Nephron progenitor cell (in vitro differentiated cells): ENCODE measurements around the gene PRDM2.
A peak's percentile ranks its signal among the peaks of the same experiment; 100 is the strongest.

Experiments used
- DNase-seq: peaks from one replicate; pipeline ENCODE4 v3.0.0; 2021
- H3K27ac Mint-ChIP-seq: 2 replicates; pipeline ENCODE4 v1.8.0; 2021; ENCODE audit warnings: mild to moderate bottlenecking, moderate library complexity, mixed read lengths
- H3K27me3 Mint-ChIP-seq: 2 replicates; pipeline ENCODE4 v1.8.0; 2021; ENCODE audit warnings: mild to moderate bottlenecking, low read depth, mixed read lengths; ENCODE audit not compliant: poor library complexity
- H3K36me3 Mint-ChIP-seq: 2 replicates; pipeline ENCODE4 v1.8.0; 2021; ENCODE audit warnings: low read depth, mixed read lengths
- H3K4me1 Mint-ChIP-seq: 2 replicates; pipeline ENCODE4 v1.8.0; 2021; ENCODE audit warnings: mixed read lengths
- H3K4me3 Mint-ChIP-seq: 2 replicates; pipeline ENCODE4 v1.8.0; 2021; ENCODE audit warnings: mild to moderate bottlenecking, moderate library complexity, mixed read lengths
- H3K9me3 Mint-ChIP-seq: 2 replicates; pipeline ENCODE4 v1.8.0; 2021; ENCODE audit warnings: mild to moderate bottlenecking, moderate library complexity, mixed read lengths
- CTCF ChIP-seq: fragments of 200-600 bp; sonication (generic); IDR thresholded peaks from 2 replicates; pipeline ENCODE4 v1.5.0; 2021; ENCODE audit warnings: antibody characterized with exemption

Gene PRDM2

GRCh38 chr1:13764588-13765332, 64.8 kb downstream of the PRDM2 start:
- peak; percentile 26 for DNase-seq
- Mint-ChIP-seq H3K36me3 (peaks cover 26% of the 10 kb centered on the region), H3K4me1 (peaks cover 58% of the 10 kb centered on the region), H3K27me3 (peaks cover 10% of the 10 kb centered on the region), H3K27ac (no peak overlapping the region), H3K9me3 (no peaks in the 10 kb centered on the region), H3K4me3 (no peak overlapping the region)
- no peak for TF ChIP-seq CTCF

DNA sequence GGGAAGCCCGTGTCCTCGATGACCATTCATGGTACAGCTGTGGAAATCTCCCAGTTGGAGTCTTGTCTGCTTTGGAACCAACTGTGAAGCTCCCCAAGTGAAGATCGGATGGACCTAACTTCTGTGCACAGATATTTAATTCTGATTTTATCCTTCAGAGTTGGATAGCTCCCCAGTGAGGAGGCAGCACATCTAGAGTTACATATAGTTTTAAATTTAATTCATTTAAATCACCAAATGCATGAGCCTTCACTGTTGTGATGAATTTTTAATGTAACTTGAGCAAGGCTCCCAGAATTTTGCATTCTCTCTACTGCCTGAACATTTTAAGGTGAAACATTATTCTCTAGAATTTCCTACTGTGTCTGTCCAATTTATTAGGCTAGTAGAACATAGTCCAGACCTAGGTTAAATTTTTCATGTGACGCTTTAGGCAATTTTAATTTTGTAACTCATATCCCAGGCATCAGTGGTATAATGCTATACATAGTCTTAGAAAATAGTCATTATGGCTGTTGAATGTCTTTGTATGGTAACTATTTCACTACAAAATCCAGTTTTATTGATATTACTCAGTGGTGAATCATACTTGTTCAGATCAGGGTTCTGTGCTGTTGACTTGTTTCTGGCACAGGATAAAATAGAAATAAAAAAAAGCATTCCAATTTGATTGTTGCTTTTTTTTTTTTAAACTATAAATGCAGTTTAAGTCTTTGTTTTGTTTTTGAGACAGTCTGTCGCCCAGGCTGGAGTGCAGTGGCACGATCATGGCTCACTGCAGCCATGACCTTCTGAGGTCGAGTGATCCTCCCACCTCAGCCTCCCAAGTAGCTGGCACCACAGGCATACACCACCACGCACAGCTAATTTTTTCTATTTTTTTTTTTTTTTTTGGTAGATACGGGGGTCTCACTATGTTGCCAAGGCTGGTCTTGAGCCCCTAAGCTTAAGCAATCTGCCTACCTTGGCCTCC, 66.9 kb downstream of the PRDM2 start:
- Mint-ChIP-seq H3K9me3 (no peaks in the 10 kb centered on the region), H3K4me3 (no peak overlapping the region), H3K27ac (no peak overlapping the region), H3K27me3 (peaks cover 10% of the 10 kb centered on the region), H3K4me1 (peaks cover 41% of the 10 kb centered on the region), H3K36me3 (peaks cover 41% of the 10 kb centered on the region)
- DNase-seq: no peak
- TF ChIP-seq CTCF: no peak

DNA sequence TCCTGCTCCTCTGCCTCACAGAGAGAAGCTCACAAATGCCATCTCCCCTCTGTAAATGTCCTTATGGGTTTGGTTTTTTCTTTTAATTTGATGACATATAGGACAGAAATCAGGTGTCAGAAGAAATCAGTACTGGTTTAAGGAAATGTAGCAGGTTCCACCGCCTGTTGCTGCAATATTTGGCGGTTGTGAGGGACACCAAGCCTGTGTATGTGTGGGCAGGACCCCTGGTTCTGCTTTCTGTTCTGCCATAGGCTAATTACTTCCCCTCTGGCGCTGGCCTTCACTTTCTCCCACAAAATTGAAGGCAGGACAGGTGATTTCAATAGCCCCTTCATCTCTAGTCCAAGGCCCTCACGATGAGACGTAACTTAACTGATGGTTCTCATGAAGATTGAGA, 69.2 kb downstream of the PRDM2 start:
- TF ChIP-seq CTCF: no peak
- peaks cover 18% of the 10 kb centered on the region for H3K4me1 Mint-ChIP-seq
- H3K9me3 Mint-ChIP-seq: no peaks in the 10 kb centered on the region
- H3K36me3 Mint-ChIP-seq: peaks cover 50% of the 10 kb centered on the region
- peaks cover 10% of the 10 kb centered on the region for H3K27me3 Mint-ChIP-seq
- DNase-seq: no peak
- H3K27ac Mint-ChIP-seq: no peak overlapping the region
- H3K4me3 Mint-ChIP-seq: no peak overlapping the region

DNA sequence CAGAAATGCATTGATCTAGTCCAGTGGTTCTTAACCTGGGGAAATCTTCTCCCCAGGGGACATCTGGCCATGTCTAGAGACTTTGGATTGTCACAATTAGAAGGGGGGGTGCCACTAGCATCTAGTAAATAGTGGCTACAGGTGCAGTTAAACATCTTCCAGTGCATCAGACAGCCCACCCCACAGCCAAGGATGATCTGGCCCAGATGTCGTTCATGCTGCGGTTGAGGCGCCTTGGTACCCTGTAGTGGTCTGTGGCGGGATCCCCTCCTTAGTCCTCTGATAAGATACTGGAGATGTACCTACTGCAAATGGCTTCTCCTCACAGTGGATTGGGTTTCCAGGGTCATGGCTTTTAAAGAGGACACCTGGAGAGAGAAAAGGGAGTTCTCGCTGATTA, 69.8 kb downstream of the PRDM2 start:
- no peaks in the 10 kb centered on the region for H3K9me3 Mint-ChIP-seq
- H3K36me3 Mint-ChIP-seq: peaks cover 50% of the 10 kb centered on the region
- peaks cover 10% of the 10 kb centered on the region for H3K27me3 Mint-ChIP-seq
- H3K4me3 Mint-ChIP-seq: no peak overlapping the region
- no peak for DNase-seq
- no peak overlapping the region for H3K27ac Mint-ChIP-seq
- H3K4me1 Mint-ChIP-seq: peaks cover 12% of the 10 kb centered on the region
- TF ChIP-seq CTCF: no peak

GRCh38 chr1:13770743-13771142, 70.8 kb downstream of the PRDM2 start:
- no peak for DNase-seq
- no peak overlapping the region for H3K27ac Mint-ChIP-seq
- H3K4me1 Mint-ChIP-seq: peaks cover 6% of the 10 kb centered on the region
- no peak overlapping the region for H3K4me3 Mint-ChIP-seq
- TF ChIP-seq CTCF: no peak
- peaks cover 10% of the 10 kb centered on the region for H3K27me3 Mint-ChIP-seq
- H3K36me3 Mint-ChIP-seq: peaks cover 49% of the 10 kb centered on the region
- no peaks in the 10 kb centered on the region for H3K9me3 Mint-ChIP-seq
